HCT116 (cell line): ENCODE measurements around the gene CD69. TPM values are rescaled to one million over a fixed set of nuclear protein-coding genes. Genes with fewer than 3 reads are reported as not detected.

ENCODE experiments used
- ATAC-seq: fragments of 200-7000 bp; cut with Tn5 transposase; 2 replicates; pipeline ENCODE4 v1.9.1; 2020; ENCODE audit warnings: mild to moderate bottlenecking, moderate library complexity
- BruUV-seq: library from RNA; stranded (reverse); fragments of 400-500 nt; replicated peaks from 2 replicates; lab custom pipeline; 2021; lab: Mats Ljungman, UMichigan
- CTCF ChIA-PET: fragments of 300-600 bp; sonication (Branson Sonifier 250); formaldehyde crosslinking; loops from one replicate; lab custom pipeline; 2021; ENCODE audit warnings: antibody characterized with exemption; lab: Charles Lee
- POLR2A ChIA-PET: fragments of 300-600, 350-600 bp; sonication (Branson Sonifier 250); formaldehyde crosslinking; loops from one replicate; lab custom pipeline; 2021; ENCODE audit warnings: antibody characterized with exemption; lab: Charles Lee
- RAD21 ChIA-PET, 2 experiments: fragments of 300-600 bp; sonication (Branson Sonifier 250); formaldehyde crosslinking; loops; one replicate each; lab custom pipeline; 2023; ENCODE audit warnings: low total read pairs in 2 of 2; ENCODE audit not compliant: uncharacterized antibody in 2 of 2, unreplicated experiment in 2 of 2, low non-redundant PET in 1 of 2; lab: Charles Lee
- DNase-seq: peaks from one replicate; pipeline ENCODE4 v3.0.0-alpha.2; 2010; ENCODE audit warnings: low read depth, low spot score
- H2AFZ ChIP-seq: fragments of 200-600 bp; shearing (Covaris generic), sonication (generic); 2 replicates; pipeline ENCODE4 v1.6.1; 2017; ENCODE audit warnings: low read depth, mixed run types, mixed read lengths, antibody characterized with exemption, low read length; ENCODE audit not compliant: poor library complexity, severe bottlenecking
- H3K27ac ChIP-seq: 2 replicates; pipeline ENCODE4 v1.5.1; 2012; ENCODE audit warnings: low read depth, low read length
- H3K27me3 ChIP-seq: fragments of 200-600 bp; sonication (generic); 2 replicates; pipeline ENCODE4 v1.6.1; 2016; ENCODE audit warnings: mixed run types, low read length, mixed read lengths; ENCODE audit not compliant: insufficient read depth
- H3K36me3 ChIP-seq, 2 experiments: fragments of 200-500 bp in 1 of 2; fragments of 200-600 bp in 1 of 2; sonication (Bioruptor generic) in 1 of 2; sonication (generic) in 1 of 2; 2 replicates each; pipeline versions ENCODE4 v1.5.1 to v1.6.1; 2014 to 2016; ENCODE audit warnings: low read length in 2 of 2, inconsistent platforms in 1 of 2, mixed read lengths in 1 of 2, mixed run types in 1 of 2; ENCODE audit not compliant: insufficient read depth in 2 of 2, control insufficient read depth in 1 of 2
- H3K4me1 ChIP-seq, 2 experiments: fragments of 200-600 bp in 1 of 2; sonication (generic) in 1 of 2; 2 replicates each; pipeline versions ENCODE4 v1.5.1 to v1.6.1; 2012 to 2017; ENCODE audit warnings: low read length in 2 of 2, inconsistent platforms in 1 of 2, mild to moderate bottlenecking in 1 of 2, mixed read lengths in 1 of 2, mixed run types in 1 of 2, moderate library complexity in 1 of 2; ENCODE audit not compliant: insufficient read depth in 2 of 2, control insufficient read depth in 1 of 2
- H3K4me2 ChIP-seq: fragments of 200-600 bp; sonication (generic); 2 replicates; pipeline ENCODE4 v1.6.1; 2017; ENCODE audit warnings: mixed run types, low read length, mixed read lengths
- H3K4me3 ChIP-seq, 2 experiments: fragments of 200-600 bp in 1 of 2; sonication (generic) in 1 of 2; replicated peaks in 1 of 2; 2 replicates each; pipeline ENCODE4 v1.5.1; 2011 to 2016; ENCODE audit warnings: low read length in 2 of 2, control low read depth in 1 of 2, low read depth in 1 of 2, mild to moderate bottlenecking in 1 of 2, mixed read lengths in 1 of 2, mixed run types in 1 of 2
- H3K79me2 ChIP-seq: fragments of 200-600 bp; sonication (generic); 2 replicates; pipeline ENCODE4 v1.6.1; 2017; ENCODE audit warnings: mild to moderate bottlenecking, mixed run types, low read length, moderate library complexity, mixed read lengths; ENCODE audit not compliant: insufficient read depth
- H3K9ac ChIP-seq: fragments of 200-600 bp; sonication (generic); 2 replicates; pipeline ENCODE4 v1.6.1; 2016; ENCODE audit warnings: low read length, mixed read lengths
- H3K9me2 ChIP-seq: fragments of 200-600 bp; sonication (generic), shearing (Covaris generic); 2 replicates; pipeline ENCODE4 v1.6.1; 2017; ENCODE audit warnings: mixed run types, mild to moderate bottlenecking, moderate library complexity; ENCODE audit not compliant: insufficient read depth
- H3K9me3 ChIP-seq, 2 experiments: fragments of 200-500 bp in 1 of 2; fragments of 200-600 bp in 1 of 2; sonication (Bioruptor generic) in 1 of 2; sonication (generic) in 1 of 2; 2 replicates each; pipeline ENCODE4 v1.6.1; 2014 to 2017; ENCODE audit warnings: low read length in 2 of 2, mixed read lengths in 2 of 2, inconsistent platforms in 1 of 2, low read depth in 1 of 2, mild to moderate bottlenecking in 1 of 2, mixed run types in 1 of 2, moderate library complexity in 1 of 2; ENCODE audit not compliant: control insufficient read depth in 1 of 2, insufficient read depth in 1 of 2
- H4K20me1 ChIP-seq: fragments of 200-600 bp; sonication (generic), shearing (Covaris generic); 2 replicates; pipeline ENCODE4 v1.6.1; 2017; ENCODE audit warnings: mixed run types, mild to moderate bottlenecking, moderate library complexity; ENCODE audit not compliant: insufficient read depth
- CEBPB ChIP-seq: IDR thresholded peaks from 2 replicates; pipeline ENCODE4 v1.6.1; 2012; ENCODE audit warnings: low read depth
- EZH2phosphoT487 ChIP-seq: fragments of 200-600 bp; IDR thresholded peaks from 2 replicates; pipeline ENCODE4 v1.6.1; 2018; ENCODE audit warnings: antibody characterized with exemption, borderline replicate concordance
- POLR2AphosphoS5 ChIP-seq: IDR thresholded peaks from 2 replicates; pipeline ENCODE4 v1.6.1; 2011; ENCODE audit warnings: mild to moderate bottlenecking, low read depth, low read length, moderate library complexity
- RAD21 ChIP-seq: IDR thresholded peaks from 2 replicates; pipeline ENCODE4 v1.6.1; 2012; ENCODE audit warnings: low read depth, mild to moderate bottlenecking
- REST ChIP-seq: IDR thresholded peaks from 2 replicates; pipeline ENCODE4 v1.6.1; 2012; ENCODE audit warnings: low read depth
- SIN3A ChIP-seq: IDR thresholded peaks from 2 replicates; pipeline ENCODE4 v1.6.1; 2012; ENCODE audit warnings: low read depth
- ZBTB33 ChIP-seq: IDR thresholded peaks from 2 replicates; pipeline ENCODE4 v1.6.1; 2011; ENCODE audit warnings: mild to moderate bottlenecking, low read length, moderate library complexity; ENCODE audit not compliant: insufficient replicate concordance; ENCODE audit errors: extremely low read depth
- ZFX ChIP-seq: fragments of 450-650 bp; IDR thresholded peaks from 2 replicates; pipeline ENCODE4 v1.6.1; 2017
- intact Hi-C: fragments of 100-400 bp; cut with micrococcal nuclease; formaldehyde crosslinking; loops from 2 replicates; pipeline ENCODE4 v1.10.0; 2022
- total RNA-seq: library from RNA; stranded (reverse); gene quantifications from one replicate; pipeline ENCODE4 v1.2.1, GENCODE V29; 2021; ENCODE audit not compliant: unreplicated experiment

Gene CD69
- total RNA-seq, 1 experiment from 2014 or later: not detected

- Histone ChIP-seq H3K9ac (no peak overlapping the region), H3K4me3 (no peak overlapping the region), H3K4me2 (no peak overlapping the region), H2AFZ (no peak overlapping the region), H4K20me1 (no peaks in the 10 kb centered on the region), H3K27ac (no peak overlapping the region), H3K79me2 (no peaks in the 10 kb centered on the region), H3K9me3 (no peaks in the 10 kb centered on the region), H3K4me1 (no peaks in the 10 kb centered on the region), H3K27me3 (peaks cover 39% of the 10 kb centered on the region), H3K9me2 (no peaks in the 10 kb centered on the region), H3K36me3 (no peaks in the 10 kb centered on the region)
- intact Hi-C loops: no loop called here
- RAD21 ChIA-PET: no interaction called here
- BruUV-seq: no TSS peak
- POLR2A ChIA-PET: no interaction called here
- no peak for ATAC-seq
- TF ChIP-seq REST (no peak), SIN3A (no peak), RAD21 (no peak), POLR2AphosphoS5 (no peak), EZH2phosphoT487 (no peak), ZBTB33 (no peak), ZFX (no peak), CEBPB (no peak)
- TF ChIP-seq, all 23 proteins: peak for 0
- CTCF ChIA-PET: no interaction called here
- no peak for DNase-seq
Measured at GRCh38 chr12:9793779-9794395, 33.2 kb upstream of the CD69 start.
